HG03139 (cell line): ENCODE results near the gene TSC22D1.

ENCODE experiments used
- ATAC-seq: cut with Tn5 transposase; IDR thresholded peaks from one replicate; pipeline ENCODE4 v1.9.1; 2021; ENCODE audit not compliant: unreplicated experiment

Gene TSC22D1

DNA sequence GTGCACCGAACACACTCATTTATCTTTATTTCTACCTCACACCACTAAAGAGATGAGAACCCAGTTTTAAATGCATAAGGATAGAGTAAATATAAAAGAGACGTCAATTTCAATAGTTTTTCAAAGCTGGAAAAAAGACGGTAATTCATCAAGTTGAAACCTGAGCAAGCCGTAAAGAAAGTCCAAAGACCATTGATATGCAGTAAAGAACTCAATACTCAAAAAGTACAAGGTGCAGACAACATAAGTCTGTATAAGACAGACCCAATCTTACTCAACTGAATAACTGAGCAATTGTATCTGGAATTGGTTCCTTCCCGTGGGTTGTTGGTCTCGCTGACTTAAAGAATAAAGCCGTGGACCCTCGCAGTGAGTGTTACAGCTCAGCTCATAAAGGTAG lies 120.4 kb downstream of the TSC22D1 start:
- ATAC-seq = no peak

DNA sequence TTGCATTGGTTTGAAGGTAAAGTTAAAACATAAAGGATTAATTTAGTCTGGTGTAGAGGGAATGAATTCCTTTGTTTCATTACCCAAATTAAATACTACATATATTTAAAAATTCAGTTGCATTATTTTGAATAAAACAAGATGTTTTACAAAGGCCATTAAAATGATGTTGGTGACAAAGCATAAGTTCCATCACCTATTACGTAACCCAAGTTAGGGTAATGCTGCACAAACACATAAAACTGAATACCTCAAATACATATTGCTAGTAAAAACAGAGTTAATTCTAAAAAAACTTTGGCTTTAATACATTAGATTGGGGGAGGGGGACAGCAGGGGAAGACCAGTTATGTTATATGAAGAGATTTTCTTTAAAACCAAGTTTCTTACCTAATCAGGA lies 122.2 kb downstream of the TSC22D1 start:
- ATAC-seq = no peak

DNA sequence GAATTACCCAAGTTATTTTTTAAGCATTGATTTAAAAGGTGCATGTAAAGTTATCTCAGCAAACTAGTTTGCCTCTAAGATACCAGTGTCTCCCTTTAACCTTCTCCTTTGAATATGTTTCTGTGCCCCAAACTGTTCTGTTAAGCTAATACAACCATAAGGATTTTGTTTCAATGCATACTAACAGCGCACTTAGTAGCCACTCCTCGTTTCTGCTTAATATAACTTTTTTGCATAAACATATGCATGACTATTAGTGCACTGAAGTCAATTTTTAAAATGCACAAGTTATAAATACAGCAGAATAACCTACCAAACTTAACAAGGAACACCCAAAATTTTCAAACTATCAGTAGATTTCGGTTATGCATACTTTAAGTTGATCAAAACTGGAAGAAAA lies 123.1 kb downstream of the TSC22D1 start:
- ATAC-seq = no peak

DNA sequence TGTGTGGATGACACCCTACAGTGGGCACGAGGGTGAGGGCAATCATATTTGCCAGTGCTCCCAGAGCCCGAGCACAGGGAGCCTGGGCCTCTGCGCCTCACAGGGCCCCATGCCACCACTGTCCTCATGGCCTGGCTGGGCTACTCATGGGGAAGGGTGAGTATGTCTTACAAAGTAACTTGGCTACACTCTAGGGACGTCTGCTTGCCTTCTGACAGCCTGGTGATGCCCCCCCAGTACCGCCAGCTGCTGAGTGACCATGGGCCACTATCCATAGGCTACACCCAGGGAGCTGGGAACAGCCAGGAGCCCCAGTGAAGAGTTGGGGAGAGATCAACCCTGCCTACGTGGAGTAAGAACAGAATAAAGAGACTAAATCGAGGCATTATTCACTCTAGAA lies 123.7 kb downstream of the TSC22D1 start:
- no peak for ATAC-seq

DNA sequence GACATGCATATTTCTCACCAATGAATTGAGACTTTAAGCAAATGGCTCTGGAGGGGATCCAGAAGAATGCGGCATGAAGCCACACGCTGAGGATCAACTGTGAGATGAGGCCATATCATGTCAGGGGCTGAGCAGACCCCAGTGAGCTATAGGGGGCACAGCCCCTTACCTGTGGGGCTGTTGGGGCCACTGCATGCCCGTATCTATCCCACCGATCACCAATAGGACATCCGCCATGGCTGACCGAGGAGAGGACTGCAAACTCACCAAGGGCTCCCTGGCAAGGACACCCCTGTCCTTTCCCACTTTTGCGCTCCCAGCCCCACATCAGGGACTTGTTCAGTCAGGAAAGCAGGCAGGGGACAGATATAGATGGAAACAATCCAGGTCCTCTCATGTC lies 124.5 kb downstream of the TSC22D1 start:
- no peak for ATAC-seq

DNA sequence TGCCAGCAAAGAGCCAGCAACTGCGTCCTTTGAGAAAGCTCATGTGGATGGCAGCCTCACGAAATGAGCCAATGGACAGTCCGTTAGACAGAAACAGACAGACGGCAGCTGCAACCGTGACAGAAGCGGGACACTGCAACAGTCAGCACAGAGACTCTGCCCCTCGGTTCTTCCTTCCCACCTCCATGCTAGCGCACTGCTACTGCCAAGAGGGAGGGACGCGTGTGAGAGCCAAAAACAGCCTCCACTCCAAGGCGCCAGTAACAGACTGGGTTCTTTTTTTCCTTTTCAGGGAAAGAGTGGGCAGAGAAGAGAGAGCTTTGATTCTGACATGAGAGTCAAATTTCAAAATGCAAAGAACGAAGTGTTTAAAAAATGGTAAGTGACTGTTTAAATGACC lies 125.0 kb downstream of the TSC22D1 start:
- ATAC-seq = no peak

DNA sequence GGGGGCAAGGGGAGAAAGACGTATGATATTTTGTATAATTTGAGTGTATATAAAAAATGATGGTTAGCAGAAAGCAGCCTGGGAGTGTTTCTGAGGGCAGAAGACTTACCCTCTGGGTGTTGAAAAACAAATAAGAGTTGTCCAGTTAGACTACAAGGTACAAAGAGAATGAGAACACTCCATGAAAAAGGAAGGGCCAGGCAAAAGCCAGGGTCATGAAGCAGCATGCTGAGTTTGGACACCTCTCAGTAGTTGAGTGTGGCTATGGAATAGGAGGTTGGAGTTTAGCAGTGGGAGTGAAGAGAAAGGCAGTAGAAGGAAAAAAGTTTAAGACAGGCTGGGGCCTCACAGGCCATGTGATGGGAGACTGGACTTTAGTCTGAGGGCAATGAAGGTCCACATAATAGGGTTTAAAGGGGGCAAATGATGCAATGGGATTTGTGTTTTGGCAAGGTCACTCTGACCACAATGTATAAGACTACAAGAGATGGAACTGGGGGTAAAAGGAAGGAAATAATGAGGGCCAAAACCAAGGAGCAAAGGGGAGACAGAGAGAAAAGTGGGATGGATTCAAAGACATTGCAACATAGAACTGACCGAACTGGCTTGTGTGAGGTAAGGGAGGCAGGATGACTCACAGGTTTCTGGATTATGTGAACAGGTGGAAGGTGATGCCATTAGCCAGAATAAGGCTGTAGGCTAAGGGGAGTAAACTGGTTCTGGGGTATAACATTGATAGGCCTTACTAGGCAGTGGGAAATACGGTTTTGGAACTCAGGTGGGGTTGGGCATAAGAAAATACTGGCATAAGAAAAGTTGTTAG lies 125.9 kb downstream of the TSC22D1 start:
- ATAC-seq = no peak

DNA sequence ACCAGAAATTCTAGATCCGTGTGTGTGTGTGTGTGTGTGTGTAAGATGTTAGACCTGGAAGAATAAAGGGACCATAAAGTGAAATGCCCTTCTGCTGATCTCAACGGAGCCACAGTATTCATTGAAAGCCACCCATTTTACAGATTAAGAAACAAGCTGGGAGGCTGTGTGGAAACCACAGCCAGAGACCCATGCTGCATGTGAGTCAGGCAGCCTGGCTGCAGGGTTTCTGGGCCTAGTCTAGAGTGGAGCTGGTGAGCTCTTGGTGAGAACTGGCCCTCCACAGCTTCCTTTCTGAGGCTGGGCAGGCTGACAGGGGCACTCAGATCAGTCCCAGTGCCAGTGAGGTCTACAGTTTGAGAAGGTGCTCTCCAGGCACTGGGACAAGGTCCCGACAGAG lies 127.3 kb downstream of the TSC22D1 start:
- no peak for ATAC-seq

DNA sequence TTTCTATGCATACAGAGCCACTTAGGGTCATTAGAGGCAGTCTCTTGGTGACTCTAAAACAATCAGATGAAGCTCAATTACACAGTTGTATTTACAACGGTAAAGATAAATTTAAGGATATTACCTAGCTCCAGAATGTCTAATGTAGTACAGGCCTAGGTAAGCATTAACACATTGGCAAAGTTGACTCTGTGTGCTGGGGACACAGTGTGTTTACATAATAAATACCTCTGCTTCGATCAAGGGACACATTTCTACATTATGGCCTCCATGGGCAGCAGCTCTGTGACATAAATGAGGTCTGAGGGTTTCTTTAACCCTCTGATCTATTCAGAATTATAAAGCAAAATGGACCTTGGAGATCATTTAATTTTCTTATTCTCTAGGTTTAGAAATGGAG lies 127.8 kb downstream of the TSC22D1 start:
- no peak for ATAC-seq

DNA sequence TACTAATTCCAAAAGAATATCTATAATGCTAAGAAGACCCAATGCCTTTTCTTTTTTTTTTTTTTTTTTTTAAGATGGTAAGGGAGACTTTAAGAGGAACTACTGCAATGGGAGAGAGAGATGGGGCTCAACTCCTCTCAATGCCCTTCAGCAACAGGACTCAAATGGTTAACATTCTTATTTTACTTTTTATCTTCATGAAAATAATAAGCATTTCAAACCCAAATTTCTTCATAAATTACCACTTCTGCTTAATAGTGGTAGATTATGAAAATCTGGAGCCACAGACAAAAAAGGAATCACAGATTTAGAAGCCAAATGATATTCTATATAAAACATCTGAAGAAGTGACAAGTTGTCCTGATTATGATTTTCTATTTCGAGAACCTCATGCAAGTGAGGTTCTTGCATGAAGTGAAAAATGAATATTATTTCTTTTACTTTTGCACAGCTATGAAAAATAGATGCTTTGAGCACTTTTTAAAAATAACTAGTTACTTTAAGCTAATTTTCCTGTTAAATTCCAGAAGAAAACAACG lies 128.3 kb downstream of the TSC22D1 start:
- no peak for ATAC-seq

DNA sequence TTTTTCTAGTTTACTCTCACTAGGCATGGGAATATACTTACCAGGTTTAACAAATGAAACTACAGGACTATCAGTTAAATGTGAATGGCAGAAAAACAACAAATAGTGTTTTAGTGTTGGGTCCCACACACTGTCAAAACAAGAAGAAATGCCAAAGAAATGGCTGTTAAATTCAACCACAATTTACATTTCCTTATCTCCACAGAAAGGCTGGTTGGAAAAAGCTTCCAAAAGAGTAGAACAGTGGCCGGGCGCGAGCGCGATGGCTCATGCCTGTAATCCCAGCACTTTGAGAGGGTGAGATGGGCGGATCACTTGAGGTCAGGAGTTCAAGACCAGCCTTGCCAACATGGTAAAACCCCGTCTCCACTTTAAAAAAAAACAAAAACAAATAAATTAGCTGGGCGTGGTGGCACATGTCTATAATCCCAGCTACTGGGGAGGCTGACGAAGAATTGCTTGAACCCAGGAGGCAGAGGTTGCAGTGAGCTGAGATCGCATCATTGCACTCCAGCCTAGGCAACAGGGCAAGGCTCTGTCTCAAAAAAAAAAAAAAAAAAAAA lies 136.0 kb downstream of the TSC22D1 start:
- no peak for ATAC-seq

DNA sequence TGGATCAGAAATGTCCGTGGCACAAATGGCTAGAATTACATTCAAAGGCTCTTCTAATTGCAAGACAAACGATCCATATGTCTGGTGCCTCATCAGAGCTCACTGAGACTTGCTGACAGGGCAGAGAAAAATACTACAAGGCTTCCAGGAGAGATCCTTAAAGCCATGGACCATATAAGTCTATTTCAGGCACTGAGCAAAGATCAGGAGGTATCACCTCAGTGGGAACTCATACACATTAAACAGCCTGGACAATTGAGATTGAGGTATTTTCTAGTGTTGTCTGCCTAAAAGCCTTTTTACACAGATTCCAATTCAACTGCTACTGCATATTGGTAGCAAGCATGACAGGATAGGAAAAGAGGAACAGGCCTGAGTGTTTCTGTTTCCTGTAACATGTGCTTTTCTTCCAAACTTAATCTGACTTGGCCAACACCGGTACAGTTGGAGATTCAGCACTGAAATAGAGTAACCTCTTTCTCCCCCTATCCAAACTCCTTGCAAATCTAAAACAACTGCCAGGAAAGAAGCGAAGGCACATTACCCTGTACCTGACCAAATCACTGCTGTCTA lies 136.6 kb downstream of the TSC22D1 start:
- no peak for ATAC-seq

DNA sequence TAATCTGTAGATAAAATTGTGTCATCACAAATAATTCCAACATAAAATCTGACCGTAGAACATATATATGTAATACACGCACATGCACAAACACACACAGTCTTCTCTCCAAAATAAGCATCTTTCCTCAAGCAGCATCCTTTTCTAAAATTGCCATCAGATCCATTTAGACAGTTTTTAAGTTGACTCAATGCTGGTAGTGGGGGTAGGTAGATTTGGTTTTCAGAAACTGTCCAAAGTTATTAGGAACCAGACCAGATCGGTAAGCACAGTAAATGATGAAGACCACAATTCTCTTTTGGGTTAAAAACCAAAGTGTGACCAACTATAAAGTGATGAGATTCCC lies 137.9 kb downstream of the TSC22D1 start:
- ATAC-seq = no peak

DNA sequence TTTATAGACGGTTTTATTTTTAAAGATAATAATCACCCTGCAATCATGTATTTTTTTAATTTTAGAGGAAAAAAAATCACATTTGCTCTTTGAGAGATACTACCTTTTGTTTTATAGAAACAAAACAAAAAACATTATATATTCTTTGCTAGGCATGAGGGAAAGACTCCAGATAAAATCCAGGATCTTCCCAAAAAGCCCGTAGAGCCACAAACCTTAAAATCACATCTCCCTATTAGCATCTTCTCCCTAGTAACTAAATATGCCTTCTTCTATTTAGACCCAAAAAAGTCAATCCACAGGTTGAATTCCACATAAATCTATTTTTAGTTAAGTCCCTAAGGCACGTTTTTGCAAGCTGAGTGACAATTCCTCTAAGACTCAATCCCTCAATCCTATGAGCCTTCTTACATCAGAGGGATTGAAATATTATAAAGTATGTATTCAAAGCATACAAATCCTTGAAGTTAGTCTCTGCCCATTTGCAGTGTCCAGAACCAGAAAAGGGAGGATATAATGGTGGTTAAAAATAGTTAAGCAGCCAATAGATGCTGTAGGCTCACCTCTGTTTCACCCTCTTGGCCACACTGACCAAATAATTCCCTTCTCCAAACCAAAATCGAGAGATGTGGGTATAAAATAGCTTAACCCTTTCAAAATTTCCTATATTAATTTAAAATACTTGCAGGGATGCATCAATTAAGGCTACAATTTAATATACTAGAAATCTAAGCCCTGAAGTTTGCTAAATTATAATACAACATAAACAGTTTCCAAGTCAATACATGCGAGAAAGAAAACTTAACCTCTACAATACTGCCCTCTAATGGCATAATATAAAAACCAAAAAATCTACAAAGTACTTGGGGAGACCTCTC lies 138.5 kb downstream of the TSC22D1 start:
- ATAC-seq = no peak

DNA sequence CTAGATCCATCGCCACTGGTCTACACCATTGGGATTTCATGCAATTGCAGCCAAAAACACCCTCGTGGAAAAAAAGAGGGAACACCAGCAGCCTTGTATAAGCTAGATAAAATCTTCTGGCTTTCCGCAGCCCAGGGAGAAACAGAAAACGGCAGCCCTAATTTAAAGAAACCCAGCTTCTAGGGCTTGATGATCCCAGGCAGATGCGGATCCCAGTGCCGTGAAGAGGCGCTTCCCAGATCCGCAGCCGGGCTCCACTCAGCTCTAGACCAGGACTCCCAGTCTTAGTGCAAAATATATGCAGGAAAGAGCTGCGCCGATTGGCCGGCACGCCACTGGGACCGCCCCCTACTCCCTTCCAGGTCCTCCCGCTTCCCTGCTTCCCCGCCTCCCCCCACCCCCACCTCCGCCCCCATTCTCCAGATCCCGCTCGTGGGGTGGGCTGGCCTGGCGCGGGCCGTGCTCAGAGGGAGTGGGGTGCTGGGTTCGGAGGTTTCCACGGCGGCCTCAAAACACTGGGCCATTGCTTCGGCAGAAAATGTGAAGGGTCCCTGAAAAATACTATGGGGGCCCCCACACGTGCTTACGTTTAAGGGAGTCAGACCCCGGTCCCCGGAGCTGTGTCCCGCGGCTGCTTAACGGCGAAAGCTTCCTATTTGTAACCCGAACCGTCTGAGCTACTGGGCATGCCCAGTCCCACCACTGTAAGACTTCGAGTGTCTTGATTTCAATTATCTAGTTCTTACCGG lies 139.4 kb downstream of the TSC22D1 start:
- no peak for ATAC-seq

DNA sequence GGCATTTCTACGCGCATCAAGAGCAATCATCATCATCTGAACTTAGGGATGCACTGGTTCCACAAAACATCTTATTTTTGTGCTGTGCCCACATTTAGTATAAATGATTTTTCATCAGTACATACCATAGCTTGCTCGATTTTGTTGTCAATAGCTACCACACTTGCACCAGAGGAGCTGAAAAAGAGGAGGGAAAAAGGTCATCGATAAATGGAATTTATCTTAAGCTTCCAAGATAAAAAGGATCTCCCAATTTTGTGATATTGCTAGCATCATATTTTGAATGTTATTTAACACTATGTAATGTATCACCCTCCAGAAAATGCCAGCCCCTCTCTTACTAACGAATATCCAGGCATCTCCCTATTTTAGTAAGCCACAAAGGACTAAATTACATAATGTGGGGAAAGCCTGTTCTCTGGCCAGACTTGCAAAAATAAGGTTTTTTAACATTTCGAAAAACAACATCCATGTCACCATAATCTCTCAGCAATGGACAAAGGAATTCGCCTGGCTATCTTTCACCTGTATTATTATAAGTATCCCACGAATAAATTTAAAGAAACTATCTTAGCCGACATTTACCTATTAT lies 140.1 kb downstream of the TSC22D1 start:
- no peak for ATAC-seq

DNA sequence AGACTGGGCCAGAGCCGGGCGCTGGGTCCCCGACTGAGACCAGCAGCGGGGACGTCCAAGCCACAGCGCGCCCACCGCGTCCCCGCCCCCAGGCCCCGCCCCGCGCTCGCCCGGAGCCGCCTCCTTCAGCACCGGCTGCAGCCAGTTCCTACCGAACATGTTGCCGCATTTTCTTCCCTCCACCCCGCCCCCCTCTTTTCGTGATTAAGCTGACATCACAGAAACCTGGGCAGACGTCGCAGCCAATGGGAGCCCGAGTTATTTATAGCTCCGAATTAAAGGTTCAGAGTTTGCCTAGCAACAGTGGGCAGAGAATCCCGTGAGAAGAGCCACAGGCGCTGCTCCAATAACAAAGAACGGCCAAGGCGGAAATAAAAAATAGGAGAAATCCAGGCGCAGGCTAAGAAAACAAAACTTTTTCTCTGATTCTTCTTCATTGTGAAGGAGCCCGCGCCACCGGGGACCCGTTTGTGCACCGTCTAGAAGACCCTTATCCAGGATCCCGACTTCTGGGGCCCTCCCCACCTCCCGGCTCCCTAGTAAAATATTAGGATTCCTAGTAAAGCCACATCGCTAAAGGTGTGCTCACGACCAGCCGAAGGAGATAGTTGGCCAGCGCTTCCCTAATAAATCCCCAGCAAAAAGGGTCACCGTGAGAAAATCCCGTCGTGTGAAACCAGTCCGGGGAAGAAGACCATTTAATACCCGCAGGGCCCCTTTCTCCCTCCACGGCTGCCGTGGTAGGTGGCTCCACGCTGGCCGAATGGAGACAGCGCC lies 140.8 kb downstream of the TSC22D1 start:
- no peak for ATAC-seq

DNA sequence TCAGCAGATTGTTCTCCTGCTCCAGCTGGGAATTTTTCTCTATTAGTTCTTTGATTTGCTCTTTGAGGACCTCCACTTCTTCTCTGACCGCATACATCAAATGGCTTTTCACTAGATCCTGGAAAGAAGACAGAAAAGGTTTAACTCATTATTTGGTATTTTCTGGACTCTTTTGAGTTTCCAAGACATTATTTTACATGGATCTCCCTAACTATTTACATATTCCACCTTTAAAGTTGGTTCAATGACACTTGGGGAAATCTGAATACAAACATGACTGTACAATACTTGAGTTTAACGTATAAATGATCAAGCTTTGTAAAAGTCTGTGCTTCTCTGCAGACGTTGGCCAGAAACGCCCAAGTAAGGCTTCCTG lies 141.4 kb downstream of the TSC22D1 start:
- no peak for ATAC-seq

DNA sequence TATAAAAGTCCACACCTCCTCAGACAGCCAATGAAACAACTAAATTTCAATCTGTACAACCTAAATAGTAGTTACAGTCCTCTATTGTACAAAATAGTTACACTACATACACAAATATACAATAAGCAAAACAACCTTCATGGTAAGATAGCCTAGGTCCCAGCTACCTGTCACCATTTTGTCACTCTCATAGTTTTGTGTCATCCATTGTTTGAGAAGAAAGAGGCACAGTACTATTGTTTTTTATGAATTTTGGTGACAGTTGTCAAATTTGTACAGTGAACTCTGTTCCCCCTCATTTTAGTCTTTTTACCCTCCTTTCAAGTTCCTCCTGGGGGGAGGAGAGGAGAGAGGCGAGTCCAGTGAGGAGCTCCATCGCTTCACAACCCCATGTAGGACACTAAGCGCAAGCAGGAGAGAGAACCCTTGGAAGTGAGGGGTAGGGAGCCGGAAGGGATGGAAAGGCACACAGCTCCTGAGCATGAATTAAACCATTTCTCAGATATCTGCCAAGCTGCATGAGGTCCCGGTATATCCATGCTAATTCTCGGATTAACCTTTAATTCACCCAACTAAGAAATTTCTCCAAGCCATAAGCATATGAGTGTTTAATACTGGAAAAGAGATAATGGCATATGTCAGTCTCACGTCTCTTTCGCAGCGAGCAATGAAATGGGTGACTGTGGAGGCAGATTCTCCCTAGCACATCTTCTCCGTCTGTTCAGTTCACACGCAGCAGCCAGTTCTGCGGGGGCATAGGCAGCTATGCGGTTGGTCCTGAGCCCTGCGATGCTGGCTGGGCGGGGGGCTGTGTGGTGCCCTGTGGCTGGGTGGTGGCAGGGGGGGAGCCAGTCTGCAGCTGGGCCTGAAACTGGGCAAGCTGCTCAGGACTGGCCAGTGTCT lies 142.0 kb downstream of the TSC22D1 start:
- ATAC-seq = no peak
